GM19468 (cell line): ENCODE results near the gene OR52J3.

ENCODE experiments used
- ATAC-seq: cut with Tn5 transposase; IDR thresholded peaks from one replicate; pipeline ENCODE4 v1.9.1; 2021; ENCODE audit warnings: mild to moderate bottlenecking, moderate library complexity, moderate number of reproducible peaks; ENCODE audit not compliant: unreplicated experiment; ENCODE audit errors: extremely low read depth

OR52J3 gene

DNA sequence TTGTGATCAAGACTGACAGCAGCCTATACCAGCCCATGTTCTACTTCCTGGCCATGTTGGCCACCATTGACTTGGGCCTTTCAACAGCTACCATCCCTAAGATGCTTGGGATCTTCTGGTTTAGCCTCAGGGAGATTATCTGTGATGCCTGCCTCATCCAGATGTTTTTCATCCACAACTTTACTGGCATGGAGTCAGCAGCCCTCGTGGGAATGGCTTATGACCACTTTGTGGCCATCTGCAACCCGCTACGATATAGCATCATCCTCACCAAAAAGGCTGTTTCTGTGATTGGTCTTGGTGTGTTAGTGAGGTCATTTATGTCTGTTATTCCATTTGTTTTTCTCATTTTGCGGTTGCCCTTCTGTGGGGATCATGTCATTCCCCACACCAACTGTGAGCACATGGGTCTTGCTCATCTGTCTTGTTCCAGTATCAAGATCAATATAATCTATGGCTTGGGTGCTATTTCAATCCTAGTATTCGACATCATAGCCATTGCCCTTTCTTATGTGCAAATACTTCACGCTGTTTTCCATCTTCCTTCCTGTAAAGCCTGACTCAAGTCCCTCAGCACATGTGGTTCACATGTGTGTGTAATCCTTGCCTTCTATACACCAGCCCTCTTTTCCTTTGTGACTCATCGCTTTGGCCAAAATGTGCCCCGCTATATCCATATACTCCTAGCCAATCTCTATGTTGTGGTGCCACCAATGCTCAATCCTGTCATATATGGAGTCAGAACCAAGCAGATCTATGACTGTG is 46.7 kb downstream of the OR52J3 start:
- no peak for ATAC-seq

- ATAC-seq = no peak
These were observed 49.7 kb downstream of the OR52J3 start for GRCh38 chr11:5096011-5096410.
